K562 (cell line): ENCODE results near the gene RPL15.

Experiments
- AFF4 ChIP-seq: sonication (generic); formaldehyde crosslinking; IDR thresholded peaks from 2 replicates; pipeline ENCODE4 v1.8.0; 2023; ENCODE audit warnings: mild to moderate bottlenecking, missing genetic modification reagents
- CTCF ChIP-seq, 3 experiments: IDR thresholded peaks in 2 of 3; conservative IDR thresholded peaks in 1 of 3; 2 replicates each; pipeline ENCODE4 v1.5.1; 2011 to 2012; ENCODE audit warnings: low read length in 3 of 3, mild to moderate bottlenecking in 3 of 3, control low read depth in 2 of 3, improper control_type of control experiment in 1 of 3, inconsistent platforms in 1 of 3, low read depth in 1 of 3, mixed read lengths in 1 of 3, moderate library complexity in 1 of 3; ENCODE audit not compliant: insufficient read depth in 2 of 3
- NR4A1 ChIP-seq, 2 experiments: fragments of 250-450 bp in 1 of 2; fragments of 450-650 bp in 1 of 2; sonication (Bioruptor Pico) in 1 of 2; IDR thresholded peaks; 2 replicates each; pipeline versions ENCODE4 v1.4.0 to v1.6.1; 2016 to 2020; ENCODE audit warnings: mild to moderate bottlenecking in 2 of 2, missing compliant biosample characterization in 1 of 2, missing genetic modification characterization in 1 of 2, moderate library complexity in 1 of 2
- TRIM28 ChIP-seq: fragments of 450-650 bp; IDR thresholded peaks from 2 replicates; pipeline ENCODE4 v1.6.1; 2017
- ZNF639 ChIP-seq, 2 experiments: fragments of 200-800 bp in 1 of 2; sonication (Bioruptor generic) in 1 of 2; sonication (generic) in 1 of 2; formaldehyde crosslinking in 1 of 2; IDR thresholded peaks in 1 of 2; conservative IDR thresholded peaks in 1 of 2; 2 replicates each; pipeline versions ENCODE4 v1.5.0 to v1.6.1; 2016 to 2020; ENCODE audit warnings: missing compliant biosample characterization in 1 of 2, missing genetic modification characterization in 1 of 2, missing genetic modification reagents in 1 of 2

- no peak for TF ChIP-seq CTCF (IDR thresholded peaks at IDR 0.05 in 2 of 3, conservative IDR thresholded peaks at IDR 0.05 in 1 of 3; ENCODE audit: insufficient read depth in 2 of 3, low read depth in 1 of 3, low read length in 3 of 3)
- no peak for TF ChIP-seq AFF4 (CRISPR knock-in tag)
- no peak for TF ChIP-seq TRIM28
- no peak for TF ChIP-seq NR4A1 (CRISPR knock-in tag; IDR thresholded peaks at IDR 0.05)
- no peak for TF ChIP-seq NR4A1 (tag; IDR thresholded peaks at IDR 0.05)
- TF ChIP-seq ZNF639 (CRISPR knock-in tag; conservative IDR thresholded peaks at IDR 0.05 in 1 of 2, IDR thresholded peaks at IDR 0.05 in 1 of 2), result no peak
Observed at GRCh38 chr3:23916152-23916885, 613 bp upstream of the RPL15 start.
